Thoracic aorta (tissue), 2 donors: Measurements from ENCODE around the gene HARBI1. TPM values are rescaled to one million over a fixed set of nuclear protein-coding genes. Genes with fewer than 3 reads are reported as not detected.

ENCODE experiments used
- ATAC-seq: fragments of 150-250 bp; one replicate; pipeline ENCODE4 v1.8.0; 2017; ENCODE audit warnings: low read depth; ENCODE audit not compliant: insufficient number of reproducible peaks, low FRiP score
- DNase-seq: peaks from one replicate; pipeline ENCODE4 v3.0.0-alpha.2; 2020; ENCODE audit warnings: low spot score
- H3K27ac ChIP-seq, 2 donors: fragments of 200-600 bp; sonication (generic); 1 replicate in 1 of 2; 2 replicates in 1 of 2; pipeline ENCODE4 v1.5.1; 2016; ENCODE audit warnings: mild to moderate bottlenecking in 2 of 2, moderate library complexity in 2 of 2
- H3K27me3 ChIP-seq: fragments of 200-600 bp; sonication (generic); replicated peaks from 2 replicates; pipeline ENCODE4 v1.6.0; 2016; ENCODE audit warnings: mild to moderate bottlenecking; ENCODE audit not compliant: insufficient read depth
- H3K36me3 ChIP-seq: fragments of 200-600 bp; sonication (generic); one replicate; pipeline ENCODE4 v1.5.1; 2016
- H3K4me1 ChIP-seq, 2 donors: fragments of 200-600 bp; sonication (generic); 1 replicate in 1 of 2; 2 replicates in 1 of 2; pipeline versions ENCODE4 v1.5.1 to v1.6.0; 2016; ENCODE audit warnings: low read depth in 2 of 2, mild to moderate bottlenecking in 1 of 2; ENCODE audit not compliant: control insufficient read depth in 1 of 2
- H3K4me3 ChIP-seq: fragments of 200-600 bp; sonication (generic); 2 replicates; pipeline ENCODE4 v1.5.1; 2016; ENCODE audit warnings: mild to moderate bottlenecking
- H3K9me3 ChIP-seq: fragments of 200-600 bp; sonication (generic); 2 replicates; pipeline ENCODE4 v1.5.1; 2016
- CTCF ChIP-seq: fragments of 200-600 bp; sonication (generic); IDR thresholded peaks from one replicate; pipeline ENCODE4 v1.5.1; 2019; ENCODE audit warnings: antibody characterized with exemption
- total RNA-seq, 2 donors: library from RNA; depleted of rRNA; stranded (reverse); fragments of >200 nt; gene quantifications; one replicate each; pipeline versions ENCODE4 v1.1.0 to v1.2.3, GENCODE V29; 2016

The HARBI1 gene
- total RNA-seq, 2 donors from 2014 or later, result 1.1 TPM; not detected in 1

DNA sequence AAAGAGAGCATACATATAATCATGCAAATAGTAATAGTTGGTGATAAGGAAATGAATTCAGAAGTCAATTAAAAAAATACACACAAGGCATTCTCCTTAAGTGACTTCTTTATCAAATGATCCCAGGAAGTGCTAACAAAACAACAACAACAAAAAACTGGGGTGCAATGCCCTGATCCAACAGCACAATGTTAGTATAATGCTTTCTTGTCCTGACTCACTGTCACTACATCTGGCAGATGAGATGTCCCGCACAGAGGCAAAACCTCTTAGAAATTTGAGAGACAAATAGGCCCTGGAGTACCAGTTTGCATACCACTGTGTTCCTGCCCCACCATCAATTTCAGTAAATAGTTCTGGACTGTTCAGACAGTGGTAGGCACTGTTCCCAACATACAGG is 12.2 kb downstream of the HARBI1 start:
- H3K4me3 ChIP-seq, result no peak overlapping the region
- no peak overlapping the region for H3K27ac ChIP-seq
- H3K27me3 ChIP-seq, result no peaks in the 10 kb centered on the region
- no peaks in the 10 kb centered on the region for H3K4me1 ChIP-seq
- H3K36me3 ChIP-seq, result no peaks in the 10 kb centered on the region
- DNase-seq, result no peak
- no peak for TF ChIP-seq CTCF
- H3K9me3 ChIP-seq, result no peaks in the 10 kb centered on the region
- ATAC-seq, result no peak

DNA sequence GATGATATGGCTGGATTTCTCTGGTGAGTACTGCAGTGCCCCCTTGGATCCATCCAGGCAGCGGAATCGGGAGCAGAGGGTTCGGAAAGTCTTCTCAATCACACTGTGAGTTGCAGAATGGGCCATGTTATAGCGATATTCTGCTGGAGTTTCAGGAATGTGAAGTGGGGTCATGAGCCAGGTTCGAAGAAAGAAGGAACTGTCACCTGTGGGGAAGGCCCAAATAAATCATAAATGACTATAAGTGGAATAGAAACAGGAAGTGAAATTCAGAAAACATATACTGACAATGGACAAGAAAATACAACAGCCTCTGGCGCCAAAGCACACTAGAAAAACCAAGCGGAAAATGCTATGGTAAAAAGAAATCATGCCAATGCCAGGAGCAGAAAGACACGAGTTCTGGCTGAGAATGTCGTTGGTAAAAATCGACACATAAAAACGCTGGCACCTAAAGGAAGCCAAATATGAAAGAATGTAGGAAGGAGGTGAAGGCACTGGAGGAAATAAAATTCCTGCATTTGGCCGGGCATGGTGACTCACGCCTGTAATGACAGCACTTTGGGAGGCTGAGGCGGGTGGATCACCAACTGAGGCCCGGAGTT is 13.2 kb downstream of the HARBI1 start:
- no peaks in the 10 kb centered on the region for H3K4me1 ChIP-seq
- no peaks in the 10 kb centered on the region for H3K9me3 ChIP-seq
- no peak overlapping the region for H3K4me3 ChIP-seq
- DNase-seq (no peak), ATAC-seq (no peak)
- no peak overlapping the region for H3K27ac ChIP-seq
- H3K36me3 ChIP-seq, result no peaks in the 10 kb centered on the region
- H3K27me3 ChIP-seq, result no peaks in the 10 kb centered on the region
- no peak for TF ChIP-seq CTCF

GRCh38 chr11:46601129-46601528 is 15.9 kb downstream of the HARBI1 start:
- DNase-seq, result no peak

GRCh38 chr11:46600194-46600960 is 16.6 kb downstream of the HARBI1 start:
- H3K36me3 ChIP-seq, result no peaks in the 10 kb centered on the region
- no peak overlapping the region for H3K27ac ChIP-seq
- H3K27me3 ChIP-seq, result no peaks in the 10 kb centered on the region
- H3K4me1 ChIP-seq, result no peaks in the 10 kb centered on the region
- ATAC-seq, result no peak
- DNase-seq, result no peak
- no peak for TF ChIP-seq CTCF
- H3K9me3 ChIP-seq, result no peaks in the 10 kb centered on the region
- no peak overlapping the region for H3K4me3 ChIP-seq

More at GRCh38 chr11:46601129-46601528, 15.9 kb downstream of the HARBI1 start:
- no peak for TF ChIP-seq CTCF
- Histone ChIP-seq H3K9me3 (no peaks in the 10 kb centered on the region), H3K36me3 (no peaks in the 10 kb centered on the region), H3K4me1 (no peaks in the 10 kb centered on the region), H3K4me3 (no peak overlapping the region), H3K27me3 (no peaks in the 10 kb centered on the region), H3K27ac (no peak overlapping the region)
- no peak for ATAC-seq

GRCh38 chr11:46599340-46600193 is 17.5 kb downstream of the HARBI1 start:
- Histone ChIP-seq H3K36me3 (no peaks in the 10 kb centered on the region), H3K4me1 (peaks cover 0 to 2% of the 10 kb centered on the region in 2 donors), H3K9me3 (no peaks in the 10 kb centered on the region), H3K27ac (no peak overlapping the region), H3K4me3 (no peak overlapping the region), H3K27me3 (no peaks in the 10 kb centered on the region)
- no peak for TF ChIP-seq CTCF
- DNase-seq (no peak), ATAC-seq (no peak)
